CD8-positive, alpha-beta memory T cell (primary cell): ENCODE data around the gene TOMM7. TPM values are rescaled to one million over a fixed set of nuclear protein-coding genes. Genes with fewer than 3 reads are reported as not detected.

Source experiments
- CTCF ChIA-PET: fragments of 350-600 bp; sonication (Branson Sonifier 250); formaldehyde crosslinking; loops from one replicate; lab custom pipeline; 2021; ENCODE audit warnings: antibody characterized with exemption; lab: Charles Lee
- POLR2A ChIA-PET: fragments of 350-600 bp; sonication (Branson Sonifier 250); formaldehyde crosslinking; loops from one replicate; lab custom pipeline; 2021; ENCODE audit warnings: antibody characterized with exemption; lab: Charles Lee
- DNase-seq, 5 donors: peaks; one replicate each; pipeline versions ENCODE4 v3.0.0 to v3.0.0-alpha.2; 2020 to 2022; ENCODE audit warnings: mixed read lengths in 1 of 5
- H3K27ac ChIP-seq: one replicate; pipeline ENCODE4 v1.7.0; 2013; ENCODE audit warnings: low read depth, mild to moderate bottlenecking, low read length, moderate library complexity
- H3K27me3 ChIP-seq: 2 replicates; pipeline ENCODE4 v1.7.0; 2013; ENCODE audit warnings: low read length, mild to moderate bottlenecking; ENCODE audit not compliant: insufficient read depth, poor library complexity, severe bottlenecking
- H3K36me3 ChIP-seq: 2 replicates; pipeline ENCODE4 v1.7.0; 2013; ENCODE audit warnings: mild to moderate bottlenecking, low read length, moderate library complexity; ENCODE audit not compliant: insufficient read depth
- H3K4me1 ChIP-seq: 2 replicates; pipeline ENCODE4 v1.7.0; 2013; ENCODE audit warnings: mild to moderate bottlenecking, low read length, moderate library complexity; ENCODE audit not compliant: insufficient read depth
- H3K4me3 ChIP-seq: 2 replicates; pipeline ENCODE4 v1.7.0; 2013; ENCODE audit warnings: mild to moderate bottlenecking, low read length
- H3K9me3 ChIP-seq: 2 replicates; pipeline ENCODE4 v1.7.0; 2013; ENCODE audit warnings: mild to moderate bottlenecking, low read length
- H3K27ac Mint-ChIP-seq, 8 donors: one replicate each; pipeline ENCODE4 v1.8.0; 2020 to 2021; ENCODE audit warnings: mixed read lengths in 8 of 8, mild to moderate bottlenecking in 6 of 8, inconsistent platforms in 3 of 8, moderate library complexity in 3 of 8
- H3K27me3 Mint-ChIP-seq, 2 donors: one replicate each; pipeline ENCODE4 v1.8.0; 2020 to 2021; ENCODE audit warnings: mixed read lengths in 2 of 2, mild to moderate bottlenecking in 1 of 2, moderate library complexity in 1 of 2
- H3K36me3 Mint-ChIP-seq, 3 donors: one replicate each; pipeline ENCODE4 v1.8.0; 2020 to 2021; ENCODE audit warnings: mixed read lengths in 3 of 3, inconsistent platforms in 1 of 3, mild to moderate bottlenecking in 1 of 3
- H3K4me1 Mint-ChIP-seq, 3 donors: one replicate each; pipeline ENCODE4 v1.8.0; 2020 to 2021; ENCODE audit warnings: mixed read lengths in 3 of 3, inconsistent platforms in 1 of 3, mild to moderate bottlenecking in 1 of 3
- H3K4me3 Mint-ChIP-seq, 7 donors: one replicate each; pipeline ENCODE4 v1.8.0; 2020 to 2021; ENCODE audit warnings: mixed read lengths in 7 of 7, mild to moderate bottlenecking in 6 of 7, moderate library complexity in 4 of 7, inconsistent platforms in 2 of 7
- H3K9me3 Mint-ChIP-seq, 5 donors: one replicate each; pipeline ENCODE4 v1.8.0; 2020 to 2022; ENCODE audit warnings: mixed read lengths in 5 of 5, mild to moderate bottlenecking in 3 of 5, moderate library complexity in 2 of 5, inconsistent platforms in 1 of 5
- polyA plus RNA-seq: library from polyadenylated mRNA; unstranded; fragments of 300-500 nt; fragmentation: Illumina TruSeq; gene quantifications from one replicate; pipeline ENCODE4 v1.2.3, GENCODE V29; 2021
- total RNA-seq, 2 experiments: library from RNA; stranded (reverse); gene quantifications; one replicate each; pipeline ENCODE4 v1.2.3, GENCODE V29; 2021

Gene TOMM7
- total and polyA plus RNA-seq, 3 experiments from 2014 or later: 299 to 409 (median 318) TPM

- Mint-ChIP-seq H3K4me1 (peaks cover 18 to 34% (median 30%) of the 10 kb centered on the region in 3 donors), H3K27me3 (no peaks in the 10 kb centered on the region), H3K36me3 (peaks cover 0 to 44% (median 3%) of the 10 kb centered on the region in 3 donors), H3K4me3 (no peak overlapping the region), H3K27ac (peak overlapping the region in 2 of 8 donors; percentile 10 to 48), H3K9me3 (no peaks in the 10 kb centered on the region)
- Histone ChIP-seq H3K36me3 (peaks cover 8% of the 10 kb centered on the region), H3K27ac (no peak overlapping the region), H3K4me1 (peaks cover 4% of the 10 kb centered on the region), H3K4me3 (no peak overlapping the region), H3K9me3 (no peaks in the 10 kb centered on the region), H3K27me3 (no peaks in the 10 kb centered on the region)
- ChIA-PET CTCF (no interaction called here), POLR2A (no interaction called here)
- DNase-seq: no peak
These were observed 36.3 kb upstream of the TOMM7 start for GRCh38 chr7:22858640-22859561.

- no peak overlapping the region for H3K27ac ChIP-seq
- CTCF ChIA-PET: no interaction called here
- H3K27me3 Mint-ChIP-seq: no peaks in the 10 kb centered on the region
- DNase-seq: no peak
- POLR2A ChIA-PET: no interaction called here
- peaks cover 24 to 39% (median 30%) of the 10 kb centered on the region in 3 donors for H3K4me1 Mint-ChIP-seq
- H3K27me3 ChIP-seq: no peaks in the 10 kb centered on the region
- no peaks in the 10 kb centered on the region for H3K9me3 ChIP-seq
- H3K4me3 ChIP-seq: no peak overlapping the region
- no peaks in the 10 kb centered on the region for H3K9me3 Mint-ChIP-seq
- peaks cover 8% of the 10 kb centered on the region for H3K36me3 ChIP-seq
- peaks cover 9% of the 10 kb centered on the region for H3K4me1 ChIP-seq
- peaks cover 0 to 42% (median 3%) of the 10 kb centered on the region in 3 donors for H3K36me3 Mint-ChIP-seq
- H3K4me3 Mint-ChIP-seq: no peak overlapping the region
- H3K27ac Mint-ChIP-seq: no peak overlapping the region
These were observed 35.6 kb upstream of the TOMM7 start for GRCh38 chr7:22858274-22858639.

GRCh38 chr7:22856416-22856815, 33.8 kb upstream of the TOMM7 start:
- H3K9me3 ChIP-seq: no peaks in the 10 kb centered on the region
- H3K27me3 ChIP-seq: no peaks in the 10 kb centered on the region
- peaks cover 0 to 40% (median 3%) of the 10 kb centered on the region in 3 donors for H3K36me3 Mint-ChIP-seq
- peaks cover 10% of the 10 kb centered on the region for H3K4me1 ChIP-seq
- POLR2A ChIA-PET: interaction anchor here (0.6 kb wide), 1 partner anchor 763 kb away, joined by 4 read pairs; no protein-coding TSS in a partner anchor
- no peaks in the 10 kb centered on the region for H3K9me3 Mint-ChIP-seq
- H3K4me3 Mint-ChIP-seq: peak overlapping the region in 1 of 7 donors; percentile 58
- no peak overlapping the region for H3K4me3 ChIP-seq
- no peak for DNase-seq
- H3K36me3 ChIP-seq: peaks cover 8% of the 10 kb centered on the region
- H3K4me1 Mint-ChIP-seq: peaks cover 24 to 39% (median 30%) of the 10 kb centered on the region in 3 donors
- peak overlapping the region in 1 of 8 donors; percentile 65 for H3K27ac Mint-ChIP-seq
- CTCF ChIA-PET: interaction anchor here (1.3 to 2.0 kb wide), 4 partner anchors 11 to 199 kb away, joined by 3 to 7 read pairs (median 6); partner anchors contain the start of gene TOMM7
- no peaks in the 10 kb centered on the region for H3K27me3 Mint-ChIP-seq
- no peak overlapping the region for H3K27ac ChIP-seq

- POLR2A ChIA-PET: no interaction called here
These were observed 32.4 kb upstream of the TOMM7 start for GRCh38 chr7:22855049-22855392.

DNA sequence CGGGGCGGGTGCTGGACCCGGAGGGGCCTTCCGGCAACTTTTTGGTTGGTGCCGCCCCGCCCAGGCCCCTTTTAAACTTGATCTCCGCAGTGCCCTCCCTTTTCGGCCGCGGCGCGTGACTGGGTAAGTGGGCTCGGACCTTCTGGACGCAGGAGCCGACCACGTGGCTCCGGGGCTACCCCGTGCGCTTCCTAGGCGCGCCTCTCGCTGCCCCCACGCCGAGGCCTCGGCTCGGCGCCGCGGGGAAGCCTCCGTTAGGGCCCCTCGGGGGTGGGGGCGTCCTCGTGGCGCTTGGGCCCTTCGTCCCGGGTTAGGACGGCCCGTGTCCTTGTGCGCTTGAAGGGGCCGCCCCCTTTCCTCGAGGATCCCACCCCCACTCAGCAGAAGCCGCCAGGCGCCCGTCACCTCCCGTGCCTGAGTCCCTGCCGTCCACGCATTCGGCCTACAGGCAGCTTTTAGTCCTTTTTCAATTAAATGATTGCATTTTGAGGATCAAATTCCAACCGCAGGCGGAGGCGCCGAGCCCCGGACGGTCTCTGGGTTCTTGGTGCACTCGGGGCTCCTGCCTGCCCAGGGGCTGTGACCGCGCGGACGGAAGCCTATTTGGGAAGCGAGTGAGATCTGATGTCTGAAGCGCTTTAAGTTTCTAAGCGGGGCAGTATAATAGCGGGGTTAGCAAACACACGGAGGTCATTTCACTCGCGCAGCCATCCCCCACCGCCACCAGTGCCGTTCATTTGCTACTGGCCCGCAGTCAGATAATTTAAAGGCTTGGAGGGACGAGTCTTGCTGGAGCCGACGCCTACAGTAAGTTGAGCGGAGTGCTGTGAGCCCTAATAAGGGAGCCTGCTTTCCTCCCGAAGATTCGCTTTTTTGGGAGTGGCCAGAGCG, 31.8 kb upstream of the TOMM7 start:
- peak overlapping the region; percentile 68 for H3K4me3 ChIP-seq
- peak overlapping the region; percentile 83 for H3K27ac ChIP-seq
- H3K9me3 ChIP-seq: no peaks in the 10 kb centered on the region
- CTCF ChIA-PET: interaction anchor here (1.0 to 2.0 kb wide), 5 partner anchors 13 to 201 kb away, joined by 3 to 7 read pairs (median 3); no protein-coding TSS in a partner anchor
- peak overlapping the region; percentile 83 to 97 (median 92) for H3K27ac Mint-ChIP-seq
- no peaks in the 10 kb centered on the region for H3K9me3 Mint-ChIP-seq
- POLR2A ChIA-PET: interaction anchor here (0.7 to 1.0 kb wide), 2 partner anchors 32 to 252 kb away, joined by 3 read pairs; partner anchors contain the start of gene TOMM7
- DNase-seq: peak; percentile 74 to 87 (median 78)
- peaks cover 22 to 27% (median 23%) of the 10 kb centered on the region in 3 donors for H3K4me1 Mint-ChIP-seq
- H3K4me3 Mint-ChIP-seq: peak overlapping the region; percentile 89 to 99 (median 94)
- peaks cover 8% of the 10 kb centered on the region for H3K36me3 ChIP-seq
- H3K36me3 Mint-ChIP-seq: peaks cover 0 to 29% (median 3%) of the 10 kb centered on the region in 3 donors
- H3K27me3 ChIP-seq: no peaks in the 10 kb centered on the region
- H3K27me3 Mint-ChIP-seq: no peaks in the 10 kb centered on the region
- H3K4me1 ChIP-seq: peaks cover 10% of the 10 kb centered on the region

More at GRCh38 chr7:22855049-22855392, 32.4 kb upstream of the TOMM7 start:
- Histone ChIP-seq H3K36me3 (peaks cover 8% of the 10 kb centered on the region), H3K9me3 (no peaks in the 10 kb centered on the region), H3K4me1 (peaks cover 10% of the 10 kb centered on the region), H3K4me3 (peak overlapping the region; percentile 68), H3K27me3 (no peaks in the 10 kb centered on the region), H3K27ac (peak overlapping the region; percentile 83)
- Mint-ChIP-seq H3K4me3 (peak overlapping the region; percentile 89 to 99 (median 94)), H3K9me3 (no peaks in the 10 kb centered on the region), H3K36me3 (peaks cover 0 to 32% (median 3%) of the 10 kb centered on the region in 3 donors), H3K27me3 (no peaks in the 10 kb centered on the region), H3K4me1 (peaks cover 22 to 31% (median 27%) of the 10 kb centered on the region in 3 donors), H3K27ac (peak overlapping the region; percentile 83 to 97 (median 92))
- peak in 1 of 5 donors; percentile 18 for DNase-seq
- CTCF ChIA-PET: interaction anchor here (1.0 to 2.0 kb wide), 5 partner anchors 9 to 201 kb away, joined by 3 to 7 read pairs (median 3); no protein-coding TSS in a partner anchor

DNA sequence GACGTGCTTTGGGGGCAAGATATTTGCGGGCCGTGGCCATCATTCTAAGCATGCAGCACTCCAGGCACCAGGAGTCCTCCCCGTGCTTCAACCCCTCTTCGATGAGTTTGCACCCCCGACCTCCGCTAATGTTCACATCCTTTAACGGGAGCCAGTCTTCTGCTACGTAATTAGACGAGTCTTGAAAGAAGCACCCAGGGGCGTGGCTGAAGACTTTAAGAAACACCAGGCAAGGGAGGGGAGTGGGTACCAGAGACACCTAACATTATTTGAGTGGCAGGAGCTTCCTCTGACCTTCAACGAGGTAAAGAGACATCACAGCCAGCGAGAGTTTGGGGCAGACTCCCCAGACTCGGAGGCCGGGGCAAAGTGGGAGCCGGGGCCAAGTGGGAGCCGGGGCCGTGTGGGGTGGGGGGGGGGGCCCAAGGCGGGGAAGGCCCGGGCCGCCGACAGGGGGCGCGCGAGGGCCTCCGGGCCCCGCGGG, 31.1 kb upstream of the TOMM7 start:
- ChIA-PET POLR2A (interaction anchor here (0.7 to 1.0 kb wide), 2 partner anchors 31 to 253 kb away, joined by 3 read pairs; partner anchors contain the start of gene TOMM7), CTCF (interaction anchor here (0.6 to 1.2 kb wide), 4 partner anchors 29 to 159 kb away, joined by 3 read pairs; no protein-coding TSS in a partner anchor)
- DNase-seq: peak in 3 of 5 donors; percentile 60 to 71 (median 71)
- peaks cover 22 to 23% (median 23%) of the 10 kb centered on the region in 3 donors for H3K4me1 Mint-ChIP-seq
- peaks cover 7% of the 10 kb centered on the region for H3K36me3 ChIP-seq
- H3K27ac ChIP-seq: no peak overlapping the region
- H3K4me3 Mint-ChIP-seq: peak overlapping the region; percentile 89 to 98 (median 95)
- peaks cover 0 to 25% (median 3%) of the 10 kb centered on the region in 3 donors for H3K36me3 Mint-ChIP-seq
- H3K27me3 Mint-ChIP-seq: no peaks in the 10 kb centered on the region
- no peaks in the 10 kb centered on the region for H3K9me3 ChIP-seq
- peaks cover 10% of the 10 kb centered on the region for H3K4me1 ChIP-seq
- H3K4me3 ChIP-seq: peak overlapping the region; percentile 68
- no peaks in the 10 kb centered on the region for H3K27me3 ChIP-seq
- H3K9me3 Mint-ChIP-seq: no peaks in the 10 kb centered on the region
- peak overlapping the region; percentile 78 to 98 (median 95) for H3K27ac Mint-ChIP-seq

DNA sequence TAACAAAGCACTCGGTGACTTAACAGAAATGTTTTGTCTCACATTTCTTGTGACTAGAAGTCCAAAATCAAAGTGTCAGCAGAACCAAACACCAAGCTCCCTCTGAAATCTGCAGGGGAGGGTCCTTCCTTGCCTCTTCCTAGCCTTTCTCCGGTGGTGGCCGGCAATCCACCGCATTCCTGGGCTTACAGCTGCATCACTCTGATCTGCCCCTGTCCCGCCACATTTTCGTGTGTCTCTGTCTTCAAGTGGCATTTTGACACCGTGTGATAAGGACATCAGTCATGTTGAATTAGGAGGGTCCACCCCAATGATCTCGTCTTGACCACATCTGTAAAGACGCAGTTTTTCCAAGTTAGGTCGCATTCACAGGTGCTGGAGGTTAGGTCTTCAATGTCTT, 30.5 kb upstream of the TOMM7 start:
- no peaks in the 10 kb centered on the region for H3K9me3 Mint-ChIP-seq
- POLR2A ChIA-PET: interaction anchor here (1.0 kb wide), 1 partner anchor 253 kb away, joined by 3 read pairs; no protein-coding TSS in a partner anchor

More for the DNA sequence above, 30.5 kb upstream of the TOMM7 start:
- H3K9me3 ChIP-seq: no peaks in the 10 kb centered on the region
- H3K4me3 ChIP-seq: peak overlapping the region; percentile 49
- H3K4me1 ChIP-seq: peaks cover 10% of the 10 kb centered on the region
- H3K27ac ChIP-seq: no peak overlapping the region
- no peak for DNase-seq
- H3K27me3 ChIP-seq: no peaks in the 10 kb centered on the region
- H3K36me3 Mint-ChIP-seq: peaks cover 0 to 19% (median 0%) of the 10 kb centered on the region in 3 donors
- H3K27ac Mint-ChIP-seq: peak overlapping the region in 5 of 8 donors; percentile 30 to 98 (median 89)
- peak overlapping the region in 6 of 7 donors; percentile 89 to 98 (median 95) for H3K4me3 Mint-ChIP-seq
- CTCF ChIA-PET: interaction anchor here (0.6 to 1.2 kb wide), 4 partner anchors 29 to 159 kb away, joined by 3 read pairs; no protein-coding TSS in a partner anchor
- H3K36me3 ChIP-seq: peaks cover under 1% of the 10 kb centered on the region
- peaks cover 22 to 23% (median 23%) of the 10 kb centered on the region in 3 donors for H3K4me1 Mint-ChIP-seq
- H3K27me3 Mint-ChIP-seq: no peaks in the 10 kb centered on the region
